PFSK-1 (cell line): ENCODE data around the gene SMYD5.

Experiments
- FOXP2 ChIP-seq: optimal IDR thresholded peaks from 2 replicates; pipeline ENCODE3; 2011; ENCODE audit warnings: borderline replicate concordance, control low read depth, inconsistent platforms; ENCODE audit not compliant: insufficient read depth; ENCODE audit errors: extremely low read length, extremely low read depth
- POLR2AphosphoS5 ChIP-seq: IDR thresholded peaks from 2 replicates; pipeline ENCODE4 v1.6.1; 2012; ENCODE audit warnings: low read depth, mild to moderate bottlenecking, control low read depth, low read length, moderate library complexity
- SIN3A ChIP-seq: IDR thresholded peaks from 2 replicates; pipeline ENCODE4 v1.6.1; 2012; ENCODE audit warnings: mild to moderate bottlenecking, low read length, moderate library complexity, borderline replicate concordance; ENCODE audit not compliant: insufficient read depth
- TAF1 ChIP-seq: IDR thresholded peaks from 2 replicates; pipeline ENCODE4 v1.6.1; 2012; ENCODE audit warnings: low read length, control low read depth, borderline replicate concordance; ENCODE audit not compliant: insufficient read depth
- TF ChIP-seq, protein P1 (sequence below), 2 experiments: IDR thresholded peaks; 2 replicates each; pipeline versions ENCODE4 v1.6.1 to v1.8.0; 2011 to 2012; ENCODE audit warnings: low read depth in 2 of 2, low read length in 2 of 2, control low read depth in 1 of 2, inconsistent platforms in 1 of 2, mild to moderate bottlenecking in 1 of 2, moderate library complexity in 1 of 2; ENCODE audit not compliant: insufficient read depth in 1 of 2

The SMYD5 gene

DNA sequence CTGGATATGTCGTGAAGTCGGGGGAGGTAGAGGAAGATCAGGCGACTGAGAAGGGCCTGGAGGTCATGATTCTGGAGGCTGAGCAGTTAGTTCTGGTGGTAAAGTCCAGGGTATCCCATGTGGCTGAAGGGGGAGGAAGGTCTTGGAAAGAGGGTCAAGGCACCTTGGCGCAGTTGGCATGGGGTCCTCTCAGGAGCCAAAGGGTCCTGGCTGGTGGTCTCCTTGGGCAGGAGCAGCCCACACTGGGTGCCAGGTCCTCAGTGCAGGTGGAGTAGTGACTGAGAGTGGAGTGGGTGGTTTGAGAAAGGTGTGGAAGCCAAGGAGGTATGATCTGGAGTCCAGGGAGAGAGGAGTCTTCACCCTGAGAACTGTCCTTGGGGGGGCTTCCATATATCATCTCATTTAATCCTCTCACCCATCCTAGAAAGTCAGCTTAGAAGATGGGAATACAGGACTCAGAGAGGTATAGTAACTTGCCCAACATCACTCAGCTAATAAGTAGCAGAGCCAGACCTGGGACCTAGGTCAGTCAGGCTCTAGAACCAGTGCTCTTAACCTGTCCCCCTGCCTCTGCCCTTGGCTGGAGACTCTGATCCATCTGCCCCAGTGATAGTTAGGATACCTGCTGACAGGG, 45.8 kb downstream of the SMYD5 start:
- TF ChIP-seq TAF1: no peak

DNA sequence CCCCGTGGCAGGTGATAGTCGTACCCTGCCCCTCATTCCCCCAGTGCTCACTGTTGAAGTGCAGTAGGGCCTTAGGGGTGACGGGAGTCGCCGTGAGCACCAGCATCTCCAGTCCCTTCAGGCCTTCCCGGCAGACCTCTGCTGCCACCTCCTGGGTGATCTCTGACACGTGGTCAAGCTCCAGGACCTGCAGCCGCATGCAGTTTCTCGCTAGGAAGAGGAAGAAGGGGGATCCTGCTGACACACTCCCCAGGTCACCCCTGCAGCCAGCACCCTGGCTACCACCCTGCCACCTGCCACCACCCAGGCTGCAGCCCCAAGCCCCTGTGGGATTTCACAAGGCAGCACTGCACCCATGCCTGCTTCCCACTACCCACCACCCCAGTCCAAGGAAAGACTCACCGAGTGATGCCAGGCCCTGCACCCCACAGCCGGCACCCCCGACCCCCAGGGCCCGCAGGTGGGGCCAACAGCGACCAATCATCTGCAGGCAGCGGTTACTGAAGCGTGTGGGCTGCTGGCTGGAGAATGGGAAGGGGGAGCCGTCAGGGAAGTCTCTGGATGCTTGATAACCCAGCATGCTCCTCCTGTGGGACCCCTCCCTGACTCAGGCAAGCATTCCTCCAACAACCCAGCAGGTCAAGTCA, 46.4 kb downstream of the SMYD5 start:
- TF ChIP-seq TAF1 (no peak), SIN3A (no peak), FOXP2 (no peak), POLR2AphosphoS5 (no peak)
- TF ChIP-seq, protein P1, sequence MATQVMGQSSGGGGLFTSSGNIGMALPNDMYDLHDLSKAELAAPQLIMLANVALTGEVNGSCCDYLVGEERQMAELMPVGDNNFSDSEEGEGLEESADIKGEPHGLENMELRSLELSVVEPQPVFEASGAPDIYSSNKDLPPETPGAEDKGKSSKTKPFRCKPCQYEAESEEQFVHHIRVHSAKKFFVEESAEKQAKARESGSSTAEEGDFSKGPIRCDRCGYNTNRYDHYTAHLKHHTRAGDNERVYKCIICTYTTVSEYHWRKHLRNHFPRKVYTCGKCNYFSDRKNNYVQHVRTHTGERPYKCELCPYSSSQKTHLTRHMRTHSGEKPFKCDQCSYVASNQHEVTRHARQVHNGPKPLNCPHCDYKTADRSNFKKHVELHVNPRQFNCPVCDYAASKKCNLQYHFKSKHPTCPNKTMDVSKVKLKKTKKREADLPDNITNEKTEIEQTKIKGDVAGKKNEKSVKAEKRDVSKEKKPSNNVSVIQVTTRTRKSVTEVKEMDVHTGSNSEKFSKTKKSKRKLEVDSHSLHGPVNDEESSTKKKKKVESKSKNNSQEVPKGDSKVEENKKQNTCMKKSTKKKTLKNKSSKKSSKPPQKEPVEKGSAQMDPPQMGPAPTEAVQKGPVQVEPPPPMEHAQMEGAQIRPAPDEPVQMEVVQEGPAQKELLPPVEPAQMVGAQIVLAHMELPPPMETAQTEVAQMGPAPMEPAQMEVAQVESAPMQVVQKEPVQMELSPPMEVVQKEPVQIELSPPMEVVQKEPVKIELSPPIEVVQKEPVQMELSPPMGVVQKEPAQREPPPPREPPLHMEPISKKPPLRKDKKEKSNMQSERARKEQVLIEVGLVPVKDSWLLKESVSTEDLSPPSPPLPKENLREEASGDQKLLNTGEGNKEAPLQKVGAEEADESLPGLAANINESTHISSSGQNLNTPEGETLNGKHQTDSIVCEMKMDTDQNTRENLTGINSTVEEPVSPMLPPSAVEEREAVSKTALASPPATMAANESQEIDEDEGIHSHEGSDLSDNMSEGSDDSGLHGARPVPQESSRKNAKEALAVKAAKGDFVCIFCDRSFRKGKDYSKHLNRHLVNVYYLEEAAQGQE (IDR thresholded peaks at IDR 0.05; ENCODE audit: insufficient read depth in 1 of 2, low read depth in 2 of 2, low read length in 2 of 2): no peak

DNA sequence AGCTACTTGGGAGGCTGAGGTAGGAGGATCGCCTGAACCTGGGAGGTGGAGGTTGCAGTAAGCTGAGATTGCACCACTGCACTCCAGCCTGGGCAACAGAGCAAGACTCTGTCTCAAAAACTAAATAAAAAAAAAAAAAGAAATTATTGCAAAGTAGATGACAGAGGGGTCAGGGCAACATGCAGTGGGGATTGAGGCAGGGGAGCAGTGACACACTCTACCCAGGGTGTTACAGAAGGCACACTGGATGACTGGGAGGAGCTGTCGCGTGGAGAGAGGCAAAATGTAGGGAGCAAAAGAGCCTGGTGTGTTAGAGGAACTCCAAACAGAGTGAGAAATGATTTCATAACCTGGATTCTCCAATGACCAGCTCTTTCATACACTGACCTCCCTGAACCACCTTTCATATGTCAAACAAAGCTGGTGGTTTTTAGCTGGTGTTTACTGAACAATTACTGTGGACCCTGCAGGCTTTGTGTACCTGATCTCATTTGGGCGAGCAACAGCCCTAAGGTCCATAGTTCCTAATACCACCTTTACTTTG, 48.1 kb downstream of the SMYD5 start:
- TF ChIP-seq POLR2AphosphoS5: no peak
- TF ChIP-seq SIN3A: no peak
- TF ChIP-seq, protein P1 (IDR thresholded peaks at IDR 0.05; ENCODE audit: insufficient read depth in 1 of 2, low read depth in 2 of 2, low read length in 2 of 2): no peak
- no peak for TF ChIP-seq FOXP2
- TF ChIP-seq TAF1: no peak

DNA sequence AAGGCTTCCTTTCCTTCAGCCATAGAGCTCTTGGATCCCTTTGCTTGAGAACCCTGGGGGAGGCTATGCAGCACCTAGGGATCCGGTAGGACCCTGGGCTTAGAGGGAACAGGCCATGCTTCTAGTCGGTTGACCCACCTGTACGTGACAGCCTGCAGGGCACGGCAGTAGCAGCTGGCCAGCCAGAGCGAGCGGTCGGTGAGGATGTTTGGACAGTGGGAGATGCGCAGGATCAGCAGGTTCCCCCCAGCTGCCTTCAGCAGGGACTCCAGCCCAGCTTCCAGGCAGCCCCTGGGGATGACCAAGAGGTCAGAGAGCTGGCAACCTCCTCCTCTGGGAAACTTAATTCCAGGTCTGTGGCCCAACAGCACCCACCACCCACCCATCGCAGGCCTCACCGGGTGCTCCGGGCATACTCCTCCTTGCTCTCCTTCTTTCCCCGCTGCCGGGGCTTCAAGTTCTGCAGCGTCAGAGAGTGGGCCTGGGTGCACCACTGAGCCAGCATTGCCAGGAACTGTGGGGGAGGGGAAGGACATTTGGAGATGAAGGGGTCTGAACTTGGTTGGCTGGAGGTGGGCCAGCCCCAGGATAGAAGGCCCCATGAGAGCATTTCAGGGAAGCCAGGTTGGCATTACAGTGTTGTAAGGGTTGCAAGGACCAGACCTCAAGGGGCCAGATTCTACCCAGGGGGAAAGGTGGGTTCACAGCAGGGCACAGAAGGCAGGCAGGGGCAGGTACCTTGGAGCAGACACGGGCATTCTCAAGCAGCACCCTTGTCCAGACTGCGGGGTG, 49.7 kb downstream of the SMYD5 start:
- TF ChIP-seq SIN3A: no peak

DNA sequence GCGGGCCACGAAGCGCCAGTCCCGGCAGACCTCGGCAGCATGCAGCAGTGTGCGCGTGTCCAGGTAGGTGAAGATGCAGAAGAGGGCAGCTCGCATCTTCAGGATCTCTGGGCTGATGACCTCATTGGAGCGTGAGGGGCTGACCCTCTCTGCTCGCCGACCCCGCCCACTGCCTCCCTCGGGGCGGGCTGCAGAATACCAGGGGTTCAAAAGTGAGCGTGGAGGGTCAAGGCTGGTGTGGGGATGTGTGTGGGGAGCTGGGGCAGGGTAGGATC, 50.2 kb downstream of the SMYD5 start:
- TF ChIP-seq SIN3A (no peak), FOXP2 (no peak), POLR2AphosphoS5 (no peak), TAF1 (no peak)
- TF ChIP-seq, protein P1 (IDR thresholded peaks at IDR 0.05; ENCODE audit: insufficient read depth in 1 of 2, low read depth in 2 of 2, low read length in 2 of 2): no peak

DNA sequence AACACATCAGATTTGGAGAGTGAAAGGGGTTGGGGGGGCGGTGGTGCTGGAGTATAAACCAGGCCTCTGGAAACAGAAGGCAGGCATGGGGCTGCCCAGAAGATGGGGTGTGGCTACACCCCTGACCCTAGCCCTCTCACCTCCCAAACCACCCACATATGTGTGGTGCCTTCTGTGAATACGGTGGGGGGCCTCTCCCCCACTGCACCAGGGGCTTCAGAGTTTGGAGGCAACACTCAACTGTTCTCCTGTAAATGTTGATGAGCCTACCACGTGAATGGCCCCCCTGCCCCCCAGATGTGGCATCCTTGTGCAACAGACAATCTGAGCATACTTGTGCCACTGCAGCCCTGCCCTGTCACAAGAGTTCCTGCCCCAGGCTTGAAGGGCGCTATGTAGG, 50.7 kb downstream of the SMYD5 start:
- TF ChIP-seq, protein P1 (IDR thresholded peaks at IDR 0.05; ENCODE audit: insufficient read depth in 1 of 2, low read depth in 2 of 2, low read length in 2 of 2): no peak
- TF ChIP-seq FOXP2 (no peak), SIN3A (no peak), POLR2AphosphoS5 (no peak), TAF1 (no peak)
